ENCODE results near the gene NSMF.
A peak's percentile ranks its signal among the peaks of the same experiment; 100 is the strongest.

Gene NSMF

DNA sequence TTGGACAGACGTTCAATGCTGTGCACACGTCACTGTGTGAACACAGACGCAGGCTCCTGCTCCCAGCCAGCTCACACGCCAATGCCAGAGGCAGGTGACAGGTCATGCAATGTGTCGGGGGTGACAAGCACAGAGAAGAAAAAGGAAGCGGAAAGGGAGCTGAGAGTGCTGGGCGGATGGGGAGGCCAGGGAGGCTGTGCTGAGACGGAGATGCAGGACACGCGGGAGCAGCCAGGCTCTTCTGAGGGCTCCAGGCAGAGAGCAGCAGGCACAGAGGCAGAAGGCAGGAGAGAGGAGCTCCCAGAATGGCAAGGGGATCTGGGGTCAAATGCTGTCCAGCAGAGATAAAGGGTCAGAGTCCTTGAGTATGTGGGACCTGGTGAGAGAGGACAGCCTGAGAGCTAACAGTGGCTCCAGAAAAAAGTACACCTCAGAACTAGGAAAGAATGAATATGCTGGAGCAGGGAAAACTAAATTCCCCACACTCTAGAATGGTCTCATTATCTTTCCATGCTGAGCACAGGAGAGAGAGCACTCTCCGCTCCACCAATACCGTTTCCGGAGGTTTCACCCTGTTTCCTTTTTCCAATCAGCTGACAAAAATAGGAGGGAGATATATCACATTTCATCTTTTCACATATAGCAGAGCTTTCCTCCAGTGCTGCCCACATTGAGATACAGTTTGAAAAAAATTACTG is 32.8 kb upstream of the NSMF start:
- DNase-seq (ENCODE audit: low read depth) = no peak

DNA sequence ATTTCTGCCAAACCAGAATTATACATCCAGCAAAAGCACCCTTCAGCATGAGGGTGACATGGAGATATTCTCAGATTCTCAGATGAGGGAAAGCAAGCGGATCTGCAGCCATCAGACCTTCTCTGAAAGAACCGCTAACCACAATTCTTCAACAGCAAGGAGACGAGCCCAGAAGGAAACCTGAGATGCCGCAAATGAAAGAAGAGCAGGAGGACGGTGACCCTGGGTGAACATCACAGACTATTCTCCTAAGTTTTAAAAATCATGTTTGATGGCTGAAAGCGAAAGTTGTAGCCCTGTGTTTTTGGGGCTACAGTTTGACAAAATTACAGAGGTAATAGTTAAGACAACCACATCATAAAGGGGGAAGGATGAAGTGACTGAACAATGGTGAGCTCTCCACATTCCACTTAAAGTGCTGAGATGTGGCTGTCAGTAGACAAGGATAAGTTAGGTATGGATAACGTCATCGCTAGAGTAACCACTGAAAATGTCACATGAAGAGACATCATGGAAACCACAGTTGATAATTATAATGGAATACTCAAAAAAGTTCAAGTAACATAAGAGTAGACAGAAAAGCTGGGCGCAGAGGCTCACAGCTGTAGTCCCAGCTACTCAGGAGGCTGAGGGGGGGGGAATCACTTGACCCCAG is 31.5 kb upstream of the NSMF start:
- no peak for DNase-seq (ENCODE audit: low read depth)

DNA sequence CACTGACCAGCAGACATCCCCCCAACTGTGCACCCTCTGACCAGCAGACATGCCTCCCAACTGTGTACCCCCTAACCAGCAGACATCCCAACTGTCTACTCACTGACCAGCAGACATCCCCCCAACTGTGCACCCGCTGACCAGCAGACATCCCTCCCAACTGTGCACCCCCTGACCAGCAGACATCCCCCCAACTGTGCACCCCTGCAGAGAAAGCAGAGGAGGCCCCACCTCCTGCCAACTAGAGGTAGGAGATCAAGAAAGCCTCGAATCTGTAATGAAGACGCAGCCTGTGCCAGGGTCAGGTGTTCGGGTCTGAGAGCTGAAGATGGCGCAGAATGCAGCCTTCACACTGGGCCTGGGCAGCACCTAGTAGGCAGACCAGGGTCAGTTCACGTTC is 29.8 kb upstream of the NSMF start:
- DNase-seq (ENCODE audit: low read depth) = no peak

DNA sequence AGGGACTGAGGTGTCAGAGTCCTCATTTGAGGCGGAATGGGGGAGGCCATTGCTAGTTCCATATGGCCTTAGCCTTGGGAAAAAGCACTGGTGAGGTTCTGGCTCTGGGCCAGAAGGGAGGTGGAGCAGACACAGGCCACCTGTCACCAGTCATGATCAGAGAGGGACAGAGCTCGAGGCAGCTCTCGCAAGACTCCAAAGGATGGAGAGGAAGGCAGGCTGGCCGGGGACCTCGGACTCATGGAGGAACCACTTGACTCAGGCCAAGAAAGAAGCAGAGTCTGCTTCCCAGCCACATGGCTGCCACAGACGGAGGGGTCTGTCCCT is 29.2 kb upstream of the NSMF start:
- no peak for DNase-seq (ENCODE audit: low read depth)

DNA sequence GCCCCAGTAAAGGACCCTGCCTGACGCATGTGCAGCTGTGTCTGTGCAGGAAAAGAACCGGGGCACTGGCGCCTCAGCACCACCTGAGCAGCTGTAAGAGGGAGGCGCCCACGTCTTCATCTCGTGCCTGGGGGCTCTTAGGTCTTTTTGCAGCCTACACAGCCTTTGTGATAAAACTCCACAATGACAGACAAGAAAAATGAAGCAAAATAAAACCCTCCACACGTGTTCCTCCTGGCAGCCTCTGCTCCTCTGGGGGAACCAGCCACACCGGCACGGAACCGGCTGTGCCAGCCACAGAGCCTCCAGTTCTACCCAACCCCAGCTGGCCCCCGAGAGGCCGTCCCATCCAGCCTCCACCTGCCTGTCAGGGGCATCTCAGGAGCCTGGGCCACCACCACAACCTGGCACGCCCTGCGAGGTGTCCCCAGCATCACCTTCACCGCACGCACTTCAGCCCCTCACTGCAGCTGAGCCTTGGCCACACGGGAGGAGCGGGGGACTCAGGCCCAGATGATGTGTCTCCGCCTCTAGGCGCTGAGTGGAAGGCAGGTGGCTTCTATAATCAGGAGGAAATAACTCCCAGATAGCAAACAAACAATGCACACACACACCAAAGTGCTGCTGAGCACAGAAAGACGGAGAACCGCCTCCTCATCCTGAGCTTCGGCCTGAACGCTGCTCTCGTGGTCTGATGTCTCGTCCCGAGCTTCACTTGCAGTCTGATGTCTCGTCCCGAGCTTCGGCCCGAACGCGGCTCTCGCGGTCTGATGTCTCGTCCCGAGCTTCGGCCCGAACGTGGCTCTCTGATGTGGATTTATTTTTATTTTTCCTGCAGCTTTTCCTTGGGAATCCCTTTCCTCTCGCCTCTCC is 28.6 kb upstream of the NSMF start:
- DNase-seq (ENCODE audit: low read depth) = no peak

DNA sequence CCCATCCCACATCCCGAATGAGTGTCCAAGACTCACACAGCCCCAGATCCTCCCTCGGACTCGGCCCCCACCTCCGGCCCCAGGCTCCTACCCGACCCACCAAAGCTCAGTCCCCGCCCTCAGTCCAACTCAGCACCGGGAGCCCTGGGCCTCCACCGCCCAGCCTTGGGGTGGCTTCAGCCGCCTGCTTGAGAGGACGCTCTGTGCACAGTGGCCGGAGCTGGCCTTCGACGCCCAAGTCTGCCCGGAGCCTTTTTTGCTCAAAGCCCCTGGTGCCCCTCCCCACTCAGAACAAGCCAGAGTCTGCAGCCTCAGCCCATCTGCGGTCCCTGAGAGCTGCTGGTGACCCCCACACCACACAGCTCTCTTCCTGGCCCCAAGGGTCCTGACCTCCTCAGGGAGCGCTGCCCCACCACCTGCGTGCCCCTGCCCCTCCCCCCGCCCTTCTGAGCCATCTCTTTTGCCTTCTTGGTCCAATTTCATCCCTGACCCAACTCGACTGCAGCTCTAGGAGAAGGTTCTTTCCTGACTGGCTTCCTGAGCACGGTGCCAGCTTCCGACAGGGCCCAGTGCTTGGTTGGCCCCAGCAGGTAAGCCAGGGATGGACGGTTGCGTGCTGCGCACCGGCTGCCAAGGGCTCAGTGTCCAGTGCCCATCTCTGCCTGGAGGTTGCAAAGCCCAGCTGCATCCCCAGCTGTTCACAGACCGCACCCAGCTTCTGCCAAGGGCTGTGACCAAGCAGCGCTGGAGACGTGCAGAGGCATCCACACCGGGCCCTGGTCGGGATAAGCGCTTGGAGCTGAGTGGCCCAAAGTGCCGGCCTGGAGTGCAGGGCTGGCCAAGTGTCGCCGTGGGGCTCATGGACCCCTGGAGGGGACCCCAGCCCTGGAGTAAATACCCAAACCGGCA is 27.7 kb upstream of the NSMF start:
- DNase-seq (ENCODE audit: low read depth) = no peak

DNA sequence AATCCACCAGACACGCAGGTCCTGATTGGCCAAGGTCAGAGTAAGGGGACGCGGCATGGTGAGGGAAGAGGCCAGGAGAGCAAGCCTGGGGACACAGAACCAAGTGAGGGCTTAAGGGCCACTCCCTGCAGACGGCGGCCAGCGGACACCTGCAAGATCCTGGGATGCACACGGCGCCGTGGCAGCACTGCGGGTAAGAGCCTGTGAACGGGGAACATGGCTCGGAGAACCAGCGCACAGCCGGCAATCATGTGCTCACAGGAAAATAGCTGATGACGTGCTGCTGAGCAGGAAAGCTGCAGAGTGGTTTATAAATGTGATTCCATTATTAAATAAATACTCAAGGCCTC is 27.0 kb upstream of the NSMF start:
- DNase-seq (ENCODE audit: low read depth) = no peak

DNA sequence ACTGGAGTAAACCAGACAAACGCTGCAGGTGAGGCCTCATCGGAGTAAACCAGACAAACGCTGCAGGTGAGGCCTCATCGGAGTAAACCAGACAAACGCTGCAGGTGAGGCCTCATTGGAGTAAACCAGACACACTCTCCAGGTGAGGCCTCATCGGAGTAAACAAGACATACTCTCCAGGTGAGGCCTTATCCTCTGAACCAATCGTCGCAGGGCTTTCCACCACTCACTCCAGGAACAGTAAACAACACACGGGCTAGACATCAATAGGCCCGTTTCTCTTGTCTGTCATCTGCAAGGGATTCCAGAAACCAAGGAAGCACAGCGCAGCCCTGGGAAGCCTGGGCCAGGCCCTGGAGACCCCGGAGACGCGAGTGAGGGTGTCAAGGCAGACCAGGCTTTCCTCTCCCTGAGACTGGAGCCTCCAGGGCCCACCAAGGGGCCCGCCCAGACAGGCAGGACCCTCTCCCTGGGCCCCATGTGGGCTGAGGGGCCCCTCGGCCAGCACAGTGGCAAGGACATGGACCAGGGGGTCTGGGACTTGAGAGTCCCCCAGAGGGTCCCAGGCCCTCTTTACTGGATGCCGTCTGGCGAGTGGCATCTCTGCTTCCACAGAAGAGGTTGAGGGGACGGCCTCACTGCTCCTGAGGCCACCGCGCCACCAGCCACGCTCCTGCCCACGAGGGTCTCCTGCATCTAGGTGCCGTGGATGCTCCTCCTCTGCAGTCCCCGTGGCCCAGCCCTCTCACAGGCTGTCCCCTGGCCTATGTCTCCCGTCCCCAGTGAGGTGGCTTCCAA is 26.4 kb upstream of the NSMF start:
- DNase-seq (ENCODE audit: low read depth) = no peak

DNA sequence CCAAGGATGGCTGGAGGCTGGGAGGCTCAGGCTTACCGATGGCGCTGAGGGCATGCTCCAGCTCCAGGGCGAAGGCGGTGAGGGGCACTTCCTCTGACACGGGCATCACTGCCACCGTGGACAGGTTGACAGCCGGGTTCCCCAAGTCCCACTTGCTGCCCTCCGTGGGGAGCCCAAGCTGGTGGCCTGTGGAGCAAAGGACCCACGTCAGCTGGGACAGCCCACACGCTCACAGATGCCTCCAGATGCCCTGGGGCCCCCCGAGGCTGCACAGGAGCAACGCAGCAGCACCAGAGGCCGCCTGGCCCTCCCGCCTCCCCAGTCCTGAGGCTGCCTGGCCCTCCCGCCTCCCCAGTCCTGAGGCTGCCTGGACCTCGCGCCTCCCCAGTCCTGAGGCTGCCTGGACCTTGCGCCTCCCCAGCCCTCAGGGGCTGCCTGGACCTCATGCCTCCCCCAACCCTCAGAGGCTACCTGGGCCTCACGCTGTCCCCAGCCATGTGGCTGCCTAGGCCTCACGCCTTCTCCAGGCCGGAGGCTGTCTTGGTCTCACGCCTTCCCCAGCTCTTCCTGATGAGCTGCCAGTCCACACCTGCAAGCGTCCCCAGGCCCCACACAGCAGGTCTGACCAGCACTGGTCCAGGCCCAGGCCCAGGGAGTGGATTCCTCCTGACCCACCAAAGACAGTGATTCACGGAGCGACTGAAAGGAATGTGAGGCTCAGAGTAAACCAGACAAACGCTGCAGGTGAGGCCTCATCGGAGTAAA is 25.6 kb upstream of the NSMF start:
- DNase-seq (ENCODE audit: low read depth) = no peak

DNA sequence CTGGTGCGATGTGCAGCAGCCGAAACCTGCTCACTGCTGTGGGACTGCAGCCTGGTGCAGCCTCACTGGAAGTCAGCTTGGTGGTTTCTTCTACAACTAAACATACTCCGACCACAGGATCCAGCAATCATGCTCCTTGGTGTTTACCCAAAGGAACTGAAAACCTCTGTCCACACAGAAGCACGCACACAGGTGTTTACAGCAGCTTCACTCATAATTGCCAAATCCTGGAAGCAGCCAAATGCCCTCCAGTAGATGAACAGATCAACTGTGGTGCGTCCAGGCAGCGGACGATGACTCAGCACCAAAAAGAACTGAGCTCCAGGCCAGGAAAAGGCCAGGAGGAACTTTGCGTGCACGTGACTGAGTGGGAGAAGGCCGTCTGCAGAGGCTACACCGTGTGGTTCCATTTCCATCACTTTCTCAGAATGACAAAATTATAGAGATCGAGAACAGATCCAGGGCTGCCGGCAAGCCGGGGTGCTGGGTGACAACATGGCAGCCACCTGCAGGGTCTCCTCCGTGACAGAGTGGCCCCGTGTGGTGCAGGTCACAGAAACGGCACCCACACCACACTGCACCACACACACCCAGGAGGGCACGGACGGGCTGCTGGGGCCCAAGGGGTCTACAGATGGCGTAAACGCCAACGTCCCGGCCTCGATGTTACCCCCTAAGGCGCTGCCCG is 23.1 kb upstream of the NSMF start:
- peak; percentile 61 for DNase-seq (ENCODE audit: low read depth)

DNA sequence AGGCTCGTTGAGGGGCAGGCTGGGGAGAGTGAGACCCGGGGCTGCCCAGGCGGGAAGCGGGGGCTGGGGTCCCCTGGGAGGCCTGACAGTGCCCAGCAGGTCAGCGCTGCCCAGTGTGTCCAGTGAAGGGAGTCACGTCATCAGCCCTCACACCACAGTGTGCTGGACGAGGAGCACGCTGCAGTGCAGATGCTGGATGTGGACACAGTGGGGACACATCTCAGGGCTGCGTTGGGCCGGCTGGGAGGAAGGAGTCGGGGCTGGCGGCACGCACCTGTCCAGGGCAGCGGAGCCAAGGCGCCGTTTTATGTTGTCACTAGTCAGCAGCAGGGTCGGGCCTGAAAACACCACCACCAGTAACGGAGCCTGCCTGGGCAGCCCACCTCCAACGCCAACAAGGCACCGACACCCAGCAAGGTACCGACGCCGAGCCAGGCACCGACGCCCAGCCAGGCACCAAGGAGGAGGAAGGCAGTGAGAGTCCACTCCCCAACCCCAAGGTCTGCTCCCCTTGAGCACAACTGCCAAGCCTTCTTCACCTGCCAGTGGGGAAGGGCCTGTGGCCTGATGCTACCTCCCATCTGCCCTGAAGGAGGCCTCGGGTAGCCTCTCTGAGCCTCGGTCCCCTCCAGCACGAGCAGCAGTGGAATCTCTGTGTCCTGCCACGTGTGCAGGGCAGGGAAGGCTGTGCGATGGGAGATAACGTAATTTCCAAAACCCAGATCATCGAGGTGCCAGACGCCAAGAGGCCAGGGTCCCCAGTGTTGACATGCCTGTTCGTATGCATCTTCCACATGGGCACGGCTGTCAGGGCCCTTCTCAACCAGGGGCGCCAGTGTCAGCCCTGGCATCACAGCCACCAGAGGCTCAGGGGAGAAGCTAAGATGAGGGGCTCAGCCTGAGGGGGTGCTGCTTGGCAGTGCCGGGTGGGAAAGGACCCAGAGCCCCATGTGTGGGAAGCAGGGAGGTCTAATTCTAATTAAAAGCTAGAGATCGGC is 21.9 kb upstream of the NSMF start:
- DNase-seq (ENCODE audit: low read depth) = no peak

DNA sequence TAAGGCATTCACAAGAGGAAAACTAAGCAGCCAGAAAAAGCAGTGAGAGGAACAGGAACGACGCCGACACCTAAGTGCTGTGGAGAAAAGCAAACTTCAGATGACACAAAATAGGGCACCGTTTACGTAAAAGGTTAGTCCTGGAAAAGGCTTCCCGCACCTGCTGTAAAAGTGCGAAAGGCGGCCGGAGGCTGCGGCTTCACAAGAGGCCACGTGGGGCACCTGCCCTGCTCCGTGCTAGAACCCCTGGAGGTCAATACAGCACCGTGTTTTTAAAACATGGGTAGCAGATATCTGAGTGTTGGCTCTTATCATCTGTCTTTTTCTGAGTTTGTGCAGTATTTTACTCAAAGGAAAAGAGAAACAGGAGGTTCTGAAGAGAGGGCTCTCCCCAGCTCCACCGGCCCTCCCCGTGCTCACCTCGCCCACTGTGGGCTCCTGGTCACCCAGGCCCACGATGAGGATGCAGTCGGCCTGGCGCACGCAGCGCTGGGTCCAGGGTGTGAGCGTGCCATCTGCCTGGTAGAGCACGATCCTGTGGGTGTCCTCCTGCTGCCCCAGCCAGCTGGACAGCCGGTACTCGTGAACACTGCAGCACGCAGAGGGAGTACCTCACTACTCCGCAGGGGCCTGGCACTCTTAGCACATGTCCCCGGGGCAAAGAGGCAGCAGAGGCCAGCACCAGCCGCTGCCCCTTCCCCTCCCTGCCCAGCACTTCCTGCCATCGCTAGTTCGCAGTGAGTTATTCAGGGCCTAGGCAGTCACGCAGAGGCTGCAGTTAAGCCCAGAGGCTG is 21.0 kb upstream of the NSMF start:
- DNase-seq (ENCODE audit: low read depth) = no peak

DNA sequence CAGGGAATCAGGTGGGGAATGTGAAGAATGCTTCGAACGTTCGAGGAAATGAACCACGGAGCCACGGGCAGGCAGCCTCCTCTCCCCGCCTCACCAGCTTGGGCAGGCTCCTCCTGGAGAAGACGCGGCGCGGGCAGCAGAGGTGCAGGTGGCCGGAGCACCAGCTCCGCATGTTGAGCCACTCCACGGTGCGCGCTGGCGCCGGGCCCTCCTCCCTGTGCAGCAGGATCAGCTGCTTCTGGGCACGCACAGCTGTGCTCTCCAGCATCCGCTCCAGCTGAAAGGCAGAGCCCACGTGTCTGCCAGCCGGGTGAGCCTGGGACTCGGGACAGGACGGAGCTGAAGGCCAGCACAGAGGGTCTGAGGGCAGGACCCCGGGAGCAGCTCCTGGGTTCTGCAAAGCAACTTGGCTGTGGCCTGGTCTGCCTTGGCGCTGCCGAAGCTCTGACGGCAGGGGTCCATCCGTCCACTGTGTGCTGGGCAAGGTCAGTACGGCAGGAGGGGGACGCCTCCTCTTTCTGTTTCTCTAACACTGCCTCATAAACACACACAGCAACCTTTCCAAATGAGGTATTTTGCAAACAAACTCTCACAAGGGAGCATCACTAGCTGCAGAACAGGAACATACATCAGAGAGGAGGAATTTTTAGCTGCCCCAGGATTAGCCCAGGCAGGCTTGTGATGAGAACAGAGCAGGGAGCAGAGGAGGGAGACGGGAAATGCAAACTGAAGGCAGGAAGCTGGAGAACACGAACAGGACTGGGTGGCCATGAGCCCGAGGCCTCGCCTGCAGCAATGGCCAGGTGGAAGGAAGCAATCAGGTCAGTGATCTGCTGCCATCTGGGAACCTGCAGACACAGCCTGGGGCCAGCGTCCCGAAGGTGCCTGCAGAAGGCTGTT is 20.1 kb upstream of the NSMF start:
- DNase-seq (ENCODE audit: low read depth) = no peak

DNA sequence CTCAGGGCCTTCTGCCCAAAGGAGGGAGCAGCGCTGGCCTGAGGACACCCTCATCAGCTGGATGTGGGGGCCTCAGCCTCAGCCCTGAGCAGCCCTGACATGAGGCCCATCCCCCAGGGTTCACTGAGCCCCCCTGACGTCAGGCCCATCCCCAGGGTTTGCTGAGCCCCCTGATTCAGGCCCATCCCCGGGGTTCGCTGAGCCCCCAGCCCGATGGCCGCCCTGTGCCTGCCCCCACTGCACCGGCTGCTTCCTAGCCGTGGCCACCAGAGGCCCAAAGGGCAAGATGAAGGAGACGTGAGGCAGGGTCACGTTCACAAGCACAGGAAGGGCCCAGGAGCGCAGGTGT is 19.5 kb upstream of the NSMF start:
- no peak for DNase-seq (ENCODE audit: low read depth)

DNA sequence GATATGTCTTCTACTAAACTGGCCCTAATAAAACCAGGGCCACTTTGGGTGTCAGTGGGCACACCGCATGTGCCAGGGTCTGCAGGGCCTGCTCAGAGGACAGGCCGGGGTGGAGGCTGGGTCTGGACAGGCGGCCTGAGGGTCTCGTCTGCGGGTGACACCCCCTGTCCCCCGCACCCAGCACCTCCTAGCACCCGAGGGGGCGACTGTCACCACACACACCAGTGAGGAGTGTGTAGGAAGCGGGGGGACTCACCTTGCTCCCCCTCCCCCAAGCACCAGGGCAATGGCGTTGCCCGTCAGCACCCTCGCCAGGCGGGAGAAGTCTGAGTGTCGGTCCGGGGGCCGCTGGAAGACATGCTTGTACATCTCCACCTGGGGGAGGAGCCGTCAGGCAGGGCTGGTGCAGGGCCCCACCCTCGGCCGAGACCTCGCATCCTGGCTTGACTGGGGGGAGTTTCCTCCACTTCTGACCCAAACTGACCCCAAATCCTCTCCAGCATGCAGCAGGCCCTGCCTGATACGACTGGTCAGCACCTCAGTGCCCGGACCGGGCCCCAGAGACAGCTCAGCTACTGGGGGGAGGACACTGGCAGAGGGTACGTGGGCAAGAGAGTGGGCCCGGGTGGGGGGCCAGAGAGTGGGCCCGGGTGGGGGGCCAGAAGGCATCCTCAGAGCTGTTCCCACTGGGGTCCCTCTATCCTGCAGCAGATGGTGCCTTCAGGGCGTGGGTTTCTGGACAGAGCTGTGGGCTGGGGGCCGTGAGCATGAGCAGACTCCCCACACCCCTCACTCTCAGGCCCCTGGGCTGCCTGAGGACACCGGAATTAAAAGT is 18.9 kb upstream of the NSMF start:
- DNase-seq (ENCODE audit: low read depth) = no peak

DNA sequence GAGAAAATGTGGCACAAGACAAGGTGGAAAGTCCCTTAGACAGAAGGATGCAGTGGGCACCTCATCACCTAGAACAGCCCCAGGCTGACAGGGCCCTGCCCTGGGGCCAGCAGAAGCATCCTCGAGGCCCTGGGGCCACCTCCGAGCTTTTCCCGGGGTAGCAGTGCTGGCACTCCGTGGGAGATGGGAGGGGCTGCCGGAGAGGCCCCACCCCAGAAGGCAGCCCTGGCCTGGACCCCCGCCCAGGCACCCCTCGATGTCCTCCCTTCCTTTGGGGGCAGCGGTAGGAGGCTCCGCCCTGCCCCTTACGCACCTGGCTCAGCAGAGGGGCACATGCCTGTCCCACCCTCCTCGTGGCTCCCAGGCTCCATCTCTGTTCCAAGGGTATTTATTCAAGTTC is 17.7 kb upstream of the NSMF start:
- no peak for DNase-seq (ENCODE audit: low read depth)
